GM18870 (cell line): Measurements from ENCODE around the gene AGAP3.

Experiments used
- ATAC-seq: cut with Tn5 transposase; IDR thresholded peaks from one replicate; pipeline ENCODE4 v1.9.1; 2021; ENCODE audit warnings: moderate library complexity; ENCODE audit not compliant: unreplicated experiment

AGAP3 gene

DNA sequence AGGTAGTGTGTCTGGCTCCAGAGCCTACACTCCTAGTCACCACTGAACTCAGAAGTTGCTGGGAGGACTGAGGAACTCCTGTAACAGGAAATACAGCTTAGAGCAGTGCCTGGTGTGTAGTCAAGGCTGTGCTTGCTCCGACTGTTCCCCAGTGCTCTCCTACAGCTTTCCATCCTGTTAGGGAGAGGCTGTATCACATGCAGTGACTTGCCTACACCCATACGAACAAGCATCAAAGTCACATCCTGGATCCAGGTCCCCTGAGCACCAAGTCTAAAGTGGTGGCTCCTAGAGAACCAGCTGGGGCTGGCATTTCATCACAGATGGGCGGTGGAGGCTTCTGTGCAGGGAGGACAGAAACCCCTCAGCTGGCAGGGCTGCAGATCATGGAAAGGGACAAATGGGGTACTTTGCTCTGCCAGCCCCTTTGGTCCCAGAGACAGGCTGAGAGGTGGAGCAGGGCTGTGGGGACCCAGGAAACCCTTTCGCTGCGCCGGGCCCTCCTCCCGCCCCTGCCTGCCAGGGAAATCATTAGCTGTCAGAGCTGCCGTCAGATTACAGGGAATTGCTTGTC, 93.1 kb downstream of the AGAP3 start:
- no peak for ATAC-seq

DNA sequence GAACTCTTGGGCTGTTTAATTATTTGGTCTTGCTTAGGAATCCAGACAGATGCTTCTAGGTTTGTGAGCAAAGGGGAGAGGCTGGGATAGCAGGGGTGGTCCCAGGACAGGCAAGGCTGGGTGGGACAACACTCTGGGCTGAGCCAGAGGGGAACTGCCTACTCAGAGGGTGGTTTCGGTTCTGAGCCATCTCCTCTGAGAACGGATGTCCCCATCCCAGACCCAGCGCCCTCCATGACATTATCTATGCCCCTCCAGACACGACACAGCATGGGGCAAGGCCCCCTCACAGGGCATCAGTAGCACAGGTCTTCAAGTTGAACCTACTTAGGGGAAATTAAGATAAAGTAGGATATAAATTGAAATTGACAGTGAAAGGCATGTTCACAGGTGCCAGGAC, 93.7 kb downstream of the AGAP3 start:
- no peak for ATAC-seq

DNA sequence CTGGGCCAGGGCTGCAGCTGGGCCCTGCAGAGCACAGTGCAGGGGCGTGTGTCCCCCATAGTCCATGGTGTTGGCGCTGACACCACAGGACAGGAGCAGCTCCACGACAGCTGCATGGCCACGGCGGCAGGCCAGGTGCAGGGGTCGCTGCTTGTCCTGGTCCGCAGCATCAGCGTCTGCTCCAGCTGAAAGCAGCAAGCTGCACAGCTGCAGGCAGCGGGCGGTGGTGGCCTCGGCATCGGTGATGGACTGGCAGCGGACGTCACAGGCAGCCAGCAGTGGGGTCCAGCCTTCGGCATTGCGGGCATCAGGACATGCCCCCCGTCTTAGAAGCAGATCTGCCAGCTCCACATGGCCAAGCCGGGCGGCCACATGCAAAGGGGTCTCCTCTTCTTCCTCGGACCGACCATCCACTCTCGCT, 94.7 kb downstream of the AGAP3 start:
- ATAC-seq: no peak

DNA sequence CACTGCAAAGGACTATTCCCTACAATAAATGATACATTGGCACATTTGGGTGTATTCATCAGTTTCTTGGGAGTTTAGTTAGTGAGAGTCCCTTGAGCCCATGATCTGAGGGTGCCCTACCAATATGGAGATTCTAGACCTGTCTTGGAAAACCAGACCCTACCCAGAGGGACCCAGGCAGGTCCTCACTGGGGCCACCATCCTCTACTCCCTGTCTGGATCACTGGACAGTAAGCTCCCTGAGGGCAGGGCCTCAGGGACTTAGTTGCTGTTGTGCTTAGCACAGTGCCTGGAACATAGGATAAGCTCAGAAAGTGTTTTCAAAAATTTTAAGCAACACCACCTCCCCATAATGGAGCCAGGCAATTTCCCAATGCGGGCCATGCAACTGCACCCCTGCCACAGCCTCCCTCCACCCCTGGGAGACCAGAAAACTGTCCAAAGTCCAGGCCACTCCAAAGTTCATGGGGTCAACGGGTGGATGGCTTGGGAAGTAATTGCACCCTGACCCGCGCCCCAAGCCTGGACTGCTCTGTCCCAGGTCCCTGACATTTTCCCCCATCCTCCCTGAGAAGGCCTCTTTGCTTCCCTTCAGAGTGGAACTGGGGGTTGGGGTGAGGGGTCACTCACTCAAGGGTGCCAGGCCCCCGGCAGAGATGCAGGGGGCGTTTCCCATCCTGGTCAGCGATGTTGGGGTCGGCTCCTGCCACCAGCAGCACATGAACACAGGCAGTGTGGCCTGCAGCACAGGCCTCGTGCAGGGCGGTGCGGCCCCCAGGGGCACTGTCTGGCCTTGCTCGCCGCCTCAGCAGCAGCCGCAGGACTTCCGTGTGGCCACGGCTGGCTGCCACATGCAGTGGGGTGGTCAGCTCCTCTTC, 99.7 kb downstream of the AGAP3 start:
- ATAC-seq: no peak

DNA sequence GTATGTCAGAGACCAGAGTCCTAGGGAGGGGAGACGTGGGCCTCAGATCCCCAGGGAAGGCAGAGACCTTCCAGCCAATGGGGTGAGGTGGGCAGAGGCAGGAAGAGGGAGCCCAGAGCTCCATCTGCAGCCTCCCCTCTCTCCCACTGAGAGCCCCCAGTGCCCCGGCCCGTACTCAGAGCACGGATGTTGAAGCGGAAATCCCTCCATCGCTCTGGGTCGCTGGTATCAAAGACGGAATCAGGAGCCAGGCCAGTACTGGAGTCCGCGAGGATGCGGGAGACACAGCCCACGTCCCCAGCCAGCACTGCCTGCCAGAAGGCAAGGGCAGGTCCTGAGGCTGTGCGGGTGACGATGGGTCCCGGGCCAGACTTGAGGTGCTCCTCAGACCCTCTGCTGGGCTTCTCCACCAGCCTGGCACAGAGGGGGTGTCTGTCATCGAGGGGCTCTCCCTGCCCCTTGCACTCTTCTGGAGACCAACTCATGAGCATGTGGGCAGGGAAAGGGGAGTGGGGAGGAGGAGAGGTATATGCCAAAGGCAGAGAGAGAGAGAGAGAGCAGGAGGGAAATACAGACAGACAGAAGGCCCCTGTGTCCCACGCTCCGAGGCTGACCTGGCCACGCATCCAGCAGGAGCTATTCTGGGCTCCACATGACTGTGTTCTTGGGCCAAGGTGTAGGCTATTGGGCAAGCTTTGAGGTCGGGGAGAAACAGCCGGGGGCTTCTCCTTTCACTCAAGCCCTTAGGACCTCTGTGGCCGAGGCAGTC, 100.5 kb downstream of the AGAP3 start, which contains the start of gene ASB10:
Gene ASB10 (minus strand): TSS at position 611 of the 769 bp plus-strand sequence. CDS start 120 bp downstream, at position 491.
- no peak for ATAC-seq

DNA sequence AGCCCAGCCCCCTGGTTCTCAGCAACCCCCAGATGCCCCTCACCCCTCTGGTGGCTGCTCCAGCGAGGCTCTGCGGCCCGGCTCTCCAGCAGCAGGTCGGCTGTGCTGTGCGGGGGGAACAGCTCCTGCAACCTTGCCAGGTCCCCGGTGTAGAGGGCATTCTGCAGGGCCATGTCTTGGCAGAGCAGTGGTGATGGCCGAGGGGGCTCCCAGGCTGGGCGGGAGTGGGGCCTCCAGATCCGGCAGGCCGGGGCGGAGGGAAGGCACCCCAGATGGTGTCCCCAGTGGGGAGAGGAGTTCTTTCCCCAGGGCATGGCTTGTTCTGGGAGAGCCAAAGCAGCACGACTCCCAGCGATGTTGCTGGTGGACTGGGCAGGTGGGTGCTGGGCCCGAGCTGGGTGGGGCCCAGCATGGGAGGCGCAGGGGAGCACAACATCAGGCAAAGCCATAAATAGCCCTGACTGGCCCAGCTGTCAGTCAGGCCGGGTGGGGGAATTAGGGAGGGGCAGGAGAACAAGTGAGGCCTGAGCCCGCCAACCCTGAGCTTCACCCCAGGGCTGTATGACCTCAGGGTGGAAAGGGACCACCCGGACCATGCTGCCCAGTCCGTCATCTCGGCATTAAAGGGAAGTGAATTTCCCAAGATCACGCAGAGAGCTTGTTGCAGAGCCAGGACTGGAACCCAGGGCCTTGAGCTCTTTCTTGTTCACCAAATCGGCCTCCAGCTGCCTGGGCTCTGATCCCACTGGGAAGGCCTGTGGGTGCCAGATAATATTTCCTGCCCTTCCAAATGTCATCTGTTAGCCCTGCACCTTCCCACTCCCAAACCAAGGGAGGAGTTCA, 101.4 kb downstream of the AGAP3 start:
- no peak for ATAC-seq

DNA sequence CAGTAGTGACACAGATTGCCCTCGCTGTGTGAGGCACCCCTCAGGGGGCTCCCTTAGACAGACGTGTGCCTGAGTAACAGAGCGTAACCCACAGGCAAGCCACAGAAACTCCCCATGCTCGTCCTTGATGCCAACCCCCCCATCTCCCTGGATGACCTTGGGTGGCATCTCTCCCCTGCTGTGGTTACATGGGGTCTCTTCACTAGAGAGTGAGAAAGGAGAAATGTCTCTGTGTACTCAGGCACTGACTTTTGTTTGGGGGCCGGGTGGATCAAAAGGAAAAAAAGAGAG, 101.9 kb downstream of the AGAP3 start:
- no peak for ATAC-seq

DNA sequence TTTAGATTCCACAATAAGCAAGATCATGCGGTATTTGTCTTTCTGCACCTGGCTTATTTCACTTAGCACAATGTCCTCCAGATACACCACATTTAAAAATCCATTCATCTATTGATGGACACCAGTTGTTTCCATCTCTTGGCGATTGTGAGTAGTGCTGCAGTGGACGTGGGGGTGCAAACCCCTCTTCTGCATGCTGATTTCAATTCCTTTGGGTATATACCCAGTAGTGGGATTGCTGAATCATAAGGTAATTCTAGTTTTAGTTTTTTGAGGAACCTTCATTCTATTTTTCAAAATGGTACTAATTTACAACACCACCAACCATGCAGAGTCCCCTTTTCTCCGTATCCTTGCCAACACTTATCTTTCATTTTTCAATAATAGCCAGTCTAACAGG, 102.8 kb downstream of the AGAP3 start:
- no peak for ATAC-seq

DNA sequence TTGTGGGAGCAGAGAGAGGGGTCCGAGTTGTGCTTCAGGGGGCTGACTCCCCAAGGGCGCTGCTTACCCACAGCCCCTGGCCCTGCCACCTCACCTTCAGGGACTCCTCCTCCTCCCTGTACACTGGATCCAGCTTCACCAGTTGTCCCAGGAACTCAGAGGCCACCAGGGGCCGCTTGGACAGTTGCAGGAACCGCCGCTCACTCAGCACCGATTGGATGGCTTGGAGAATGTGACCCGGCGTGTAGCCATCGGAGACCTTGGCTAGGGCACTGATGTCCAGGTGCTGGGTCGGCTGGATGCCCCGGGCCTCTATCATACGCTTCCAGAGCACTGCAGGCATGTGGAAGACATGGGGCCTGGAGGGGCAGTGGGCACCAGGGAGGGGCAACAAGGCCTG, 105.3 kb downstream of the AGAP3 start:
- ATAC-seq: no peak

DNA sequence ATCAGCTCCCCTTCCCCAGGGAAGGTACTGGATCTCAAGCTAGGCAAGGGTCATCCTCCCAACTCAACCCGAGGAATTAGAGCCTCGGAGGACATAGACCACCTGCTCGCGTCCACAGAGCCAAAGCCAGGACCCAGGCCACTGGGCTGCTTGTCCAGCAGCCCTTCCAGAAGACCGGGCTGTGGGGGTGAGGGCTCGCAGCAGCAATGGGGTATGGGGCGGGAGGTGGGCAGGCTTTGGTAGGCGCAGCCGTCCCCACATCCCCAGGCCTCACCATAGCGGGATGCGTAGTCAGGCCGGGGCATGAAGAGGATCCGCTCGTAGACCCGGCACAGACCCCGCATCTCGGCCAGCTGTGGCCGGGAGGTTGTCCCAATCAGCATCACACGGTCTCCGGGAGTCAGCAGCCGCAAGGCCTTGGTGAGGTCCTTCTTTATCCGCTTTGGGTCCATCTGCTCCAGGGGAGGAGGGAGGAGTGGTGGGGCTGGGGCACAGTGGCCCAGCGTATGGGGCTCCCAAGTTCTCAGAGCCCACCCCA, 105.8 kb downstream of the AGAP3 start:
- ATAC-seq: no peak

DNA sequence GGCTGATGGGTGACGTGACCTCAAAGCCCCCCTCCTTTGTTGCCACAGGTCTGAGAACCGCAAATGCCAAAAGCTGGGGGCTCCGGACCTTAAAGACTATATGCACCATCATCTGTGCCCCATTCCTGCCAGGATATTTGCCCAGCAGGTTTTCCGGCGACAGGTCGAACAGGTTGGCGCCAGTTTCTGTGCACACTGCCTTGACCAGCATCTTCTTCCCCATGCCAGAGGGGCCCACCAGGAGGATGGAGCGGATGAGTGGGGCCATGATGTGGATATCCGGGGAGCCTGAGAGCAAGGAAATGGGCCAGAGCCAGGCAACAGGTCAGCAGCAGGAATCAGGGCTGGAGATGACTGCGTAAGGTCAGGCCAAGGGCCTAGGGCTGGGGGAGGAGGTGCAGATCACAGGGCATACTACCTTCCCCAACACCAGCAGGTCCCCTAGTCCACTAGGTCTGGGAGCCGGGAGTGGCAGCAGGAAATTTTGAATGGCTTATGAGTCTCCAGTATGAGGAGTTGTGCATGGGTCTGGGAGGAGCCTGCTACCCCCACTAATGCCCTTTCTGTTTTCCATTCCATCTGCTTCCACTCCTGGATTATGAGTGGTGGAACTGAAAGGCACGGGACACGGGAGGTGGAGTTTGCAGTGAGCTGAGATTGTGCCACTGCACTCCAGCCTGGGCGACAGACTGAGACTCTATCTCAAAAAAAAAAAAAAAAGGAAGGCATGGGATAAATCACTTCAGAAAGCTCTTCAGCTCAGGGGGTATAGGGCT, 107.1 kb downstream of the AGAP3 start:
- ATAC-seq: no peak
